Measurements from ENCODE around the gene PCDHA11.
"Not testable (repeated sequence)": the region's sequence is repeated elsewhere in the genome, so short reads cannot be mapped to it uniquely, and the experiment has no call there.

PCDHA11 gene

DNA sequence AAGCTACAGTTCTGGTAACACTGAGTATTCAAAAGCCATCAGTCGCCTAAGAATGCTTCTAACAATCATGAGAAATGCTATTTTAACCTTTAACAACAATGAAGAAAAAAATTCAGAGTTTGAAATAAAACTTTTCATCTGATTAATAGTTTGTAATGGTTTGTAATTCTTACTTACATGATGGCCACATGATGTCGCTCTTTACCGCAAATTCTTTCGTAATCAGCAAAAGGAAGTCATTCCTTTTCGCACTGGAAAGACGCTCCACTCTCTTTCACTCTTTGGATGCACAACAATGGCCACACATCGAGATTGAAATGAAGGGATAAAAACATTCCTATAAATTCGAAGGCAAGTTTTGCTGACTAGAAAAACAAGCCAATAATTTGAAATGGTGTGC is 34.8 kb upstream of the PCDHA11 start, which contains the start of gene PCDHA7:
Gene PCDHA7 (plus strand): TSS at position 277 of the 400 bp plus-strand sequence. CDS start 115 bp downstream, at position 392.
- no peak within 1 kb of the TSS for H3K4me3 ChIP-seq (ENCODE audit: low read depth, low read length)
- TF ChIP-seq, protein P1, sequence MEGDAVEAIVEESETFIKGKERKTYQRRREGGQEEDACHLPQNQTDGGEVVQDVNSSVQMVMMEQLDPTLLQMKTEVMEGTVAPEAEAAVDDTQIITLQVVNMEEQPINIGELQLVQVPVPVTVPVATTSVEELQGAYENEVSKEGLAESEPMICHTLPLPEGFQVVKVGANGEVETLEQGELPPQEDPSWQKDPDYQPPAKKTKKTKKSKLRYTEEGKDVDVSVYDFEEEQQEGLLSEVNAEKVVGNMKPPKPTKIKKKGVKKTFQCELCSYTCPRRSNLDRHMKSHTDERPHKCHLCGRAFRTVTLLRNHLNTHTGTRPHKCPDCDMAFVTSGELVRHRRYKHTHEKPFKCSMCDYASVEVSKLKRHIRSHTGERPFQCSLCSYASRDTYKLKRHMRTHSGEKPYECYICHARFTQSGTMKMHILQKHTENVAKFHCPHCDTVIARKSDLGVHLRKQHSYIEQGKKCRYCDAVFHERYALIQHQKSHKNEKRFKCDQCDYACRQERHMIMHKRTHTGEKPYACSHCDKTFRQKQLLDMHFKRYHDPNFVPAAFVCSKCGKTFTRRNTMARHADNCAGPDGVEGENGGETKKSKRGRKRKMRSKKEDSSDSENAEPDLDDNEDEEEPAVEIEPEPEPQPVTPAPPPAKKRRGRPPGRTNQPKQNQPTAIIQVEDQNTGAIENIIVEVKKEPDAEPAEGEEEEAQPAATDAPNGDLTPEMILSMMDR (IDR thresholded peaks at IDR 0.05; ENCODE audit: low read depth, low read length, missing control alignments) = no peak
- no peak for DNase-seq (ENCODE audit: low read depth)

DNA sequence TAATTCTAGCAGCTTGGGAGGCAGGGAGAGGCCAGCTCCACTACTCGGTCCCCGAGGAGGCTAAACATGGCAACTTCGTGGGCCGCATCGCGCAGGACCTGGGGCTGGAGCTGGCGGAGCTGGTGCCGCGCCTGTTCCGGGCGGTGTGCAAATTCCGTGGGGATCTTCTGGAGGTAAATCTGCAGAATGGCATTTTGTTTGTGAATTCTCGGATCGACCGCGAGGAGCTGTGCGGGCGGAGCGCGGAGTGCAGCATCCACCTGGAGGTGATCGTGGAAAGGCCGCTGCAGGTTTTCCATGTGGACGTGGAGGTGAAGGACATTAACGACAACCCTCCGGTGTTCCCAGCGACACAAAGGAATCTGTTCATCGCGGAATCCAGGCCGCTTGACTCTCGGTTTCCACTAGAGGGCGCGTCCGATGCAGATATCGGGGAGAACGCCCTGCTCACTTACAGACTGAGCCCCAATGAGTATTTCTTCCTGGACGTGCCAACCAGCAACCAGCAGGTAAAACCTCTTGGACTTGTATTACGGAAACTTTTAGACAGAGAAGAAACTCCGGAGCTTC is 34.2 kb upstream of the PCDHA11 start:
- H3K4me3 ChIP-seq (ENCODE audit: low read depth, low read length) = not testable (repeated sequence)

DNA sequence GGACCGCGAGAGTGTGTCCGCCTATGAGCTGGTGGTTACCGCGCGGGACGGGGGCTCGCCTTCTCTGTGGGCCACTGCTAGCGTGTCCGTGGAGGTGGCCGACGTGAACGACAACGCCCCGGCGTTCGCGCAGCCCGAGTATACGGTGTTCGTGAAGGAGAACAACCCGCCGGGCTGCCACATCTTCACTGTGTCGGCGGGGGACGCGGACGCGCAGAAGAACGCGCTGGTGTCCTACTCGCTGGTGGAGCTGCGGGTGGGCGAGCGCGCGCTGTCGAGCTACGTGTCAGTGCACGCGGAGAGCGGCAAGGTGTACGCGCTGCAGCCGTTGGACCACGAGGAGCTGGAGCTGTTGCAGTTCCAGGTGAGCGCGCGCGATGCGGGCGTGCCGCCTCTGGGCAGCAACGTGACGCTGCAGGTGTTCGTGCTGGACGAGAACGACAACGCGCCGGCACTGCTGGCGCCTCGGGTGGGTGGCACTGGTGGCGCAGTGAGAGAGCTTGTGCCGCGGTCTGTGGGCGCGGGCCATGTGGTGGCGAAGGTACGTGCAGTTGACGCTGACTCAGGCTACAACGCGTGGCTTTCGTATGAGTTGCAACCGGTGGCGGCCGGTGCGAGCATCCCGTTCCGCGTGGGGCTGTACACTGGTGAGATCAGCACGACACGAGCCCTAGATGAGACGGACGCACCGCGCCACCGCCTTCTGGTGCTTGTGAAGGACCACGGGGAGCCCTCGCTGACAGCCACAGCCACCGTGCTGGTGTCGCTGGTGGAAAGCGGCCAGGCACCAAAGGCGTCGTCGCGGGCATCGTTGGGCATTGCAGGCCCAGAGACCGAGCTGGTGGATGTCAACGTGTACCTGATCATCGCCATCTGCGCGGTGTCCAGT is 32.9 kb upstream of the PCDHA11 start:
- TF ChIP-seq, protein P1 (IDR thresholded peaks at IDR 0.05; ENCODE audit: low read depth, low read length, missing control alignments) = no peak
- DNase-seq (ENCODE audit: low read depth) = no peak
- H3K4me3 ChIP-seq (ENCODE audit: low read depth, low read length) = no peak overlapping the region

More for the DNA sequence above, 34.2 kb upstream of the PCDHA11 start:
- DNase-seq (ENCODE audit: low read depth) = not testable (repeated sequence)

DNA sequence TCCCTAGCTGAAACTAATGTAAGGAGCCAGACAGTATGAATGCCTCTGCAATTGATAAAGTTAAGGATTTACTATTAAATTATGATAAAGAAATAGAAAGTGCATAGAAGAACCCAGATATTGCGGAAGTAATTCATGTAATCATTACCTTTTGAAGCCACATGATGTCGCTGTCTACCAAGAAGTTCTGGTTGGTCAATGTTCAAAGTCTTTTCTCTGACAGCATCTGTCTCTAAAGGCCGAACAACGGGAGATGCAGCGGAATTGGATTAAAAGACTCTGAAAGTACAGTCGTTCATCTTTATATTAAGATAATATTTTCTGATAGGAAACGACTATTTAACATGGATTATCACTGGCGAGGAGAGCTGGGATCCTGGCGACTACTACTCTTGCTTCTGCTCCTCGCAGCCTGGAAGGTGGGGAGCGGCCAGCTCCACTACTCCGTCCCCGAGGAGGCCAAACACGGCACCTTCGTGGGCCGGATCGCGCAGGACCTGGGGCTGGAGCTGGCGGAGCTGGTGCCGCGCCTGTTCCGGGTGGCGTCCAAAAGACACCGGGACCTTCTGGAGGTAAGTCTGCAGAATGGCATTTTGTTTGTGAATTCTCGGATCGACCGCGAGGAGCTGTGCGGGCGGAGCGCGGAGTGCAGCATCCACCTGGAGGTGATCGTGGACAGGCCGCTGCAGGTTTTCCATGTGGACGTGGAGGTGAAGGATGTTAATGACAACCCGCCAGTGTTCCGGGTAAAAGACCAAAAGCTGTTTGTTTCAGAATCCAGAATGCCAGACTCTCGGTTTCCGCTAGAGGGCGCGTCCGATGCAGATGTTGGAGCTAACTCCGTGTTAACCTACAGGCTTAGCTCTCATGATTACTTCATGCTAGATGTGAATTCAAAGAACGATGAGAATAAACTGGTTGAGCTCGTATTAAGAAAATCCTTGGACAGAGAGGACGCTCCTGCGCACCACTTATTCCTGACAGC is 27.5 kb upstream of the PCDHA11 start, which contains the start of gene PCDHA8:
Gene PCDHA8 (plus strand): TSS at position 210 of the 985 bp plus-strand sequence. CDS start 135 bp downstream, at position 345.
- no peak for DNase-seq (ENCODE audit: low read depth)
- H3K4me3 ChIP-seq (ENCODE audit: low read depth, low read length) = no peak within 1 kb of the TSS
- TF ChIP-seq, protein P1 (IDR thresholded peaks at IDR 0.05; ENCODE audit: low read depth, low read length, missing control alignments) = no peak

DNA sequence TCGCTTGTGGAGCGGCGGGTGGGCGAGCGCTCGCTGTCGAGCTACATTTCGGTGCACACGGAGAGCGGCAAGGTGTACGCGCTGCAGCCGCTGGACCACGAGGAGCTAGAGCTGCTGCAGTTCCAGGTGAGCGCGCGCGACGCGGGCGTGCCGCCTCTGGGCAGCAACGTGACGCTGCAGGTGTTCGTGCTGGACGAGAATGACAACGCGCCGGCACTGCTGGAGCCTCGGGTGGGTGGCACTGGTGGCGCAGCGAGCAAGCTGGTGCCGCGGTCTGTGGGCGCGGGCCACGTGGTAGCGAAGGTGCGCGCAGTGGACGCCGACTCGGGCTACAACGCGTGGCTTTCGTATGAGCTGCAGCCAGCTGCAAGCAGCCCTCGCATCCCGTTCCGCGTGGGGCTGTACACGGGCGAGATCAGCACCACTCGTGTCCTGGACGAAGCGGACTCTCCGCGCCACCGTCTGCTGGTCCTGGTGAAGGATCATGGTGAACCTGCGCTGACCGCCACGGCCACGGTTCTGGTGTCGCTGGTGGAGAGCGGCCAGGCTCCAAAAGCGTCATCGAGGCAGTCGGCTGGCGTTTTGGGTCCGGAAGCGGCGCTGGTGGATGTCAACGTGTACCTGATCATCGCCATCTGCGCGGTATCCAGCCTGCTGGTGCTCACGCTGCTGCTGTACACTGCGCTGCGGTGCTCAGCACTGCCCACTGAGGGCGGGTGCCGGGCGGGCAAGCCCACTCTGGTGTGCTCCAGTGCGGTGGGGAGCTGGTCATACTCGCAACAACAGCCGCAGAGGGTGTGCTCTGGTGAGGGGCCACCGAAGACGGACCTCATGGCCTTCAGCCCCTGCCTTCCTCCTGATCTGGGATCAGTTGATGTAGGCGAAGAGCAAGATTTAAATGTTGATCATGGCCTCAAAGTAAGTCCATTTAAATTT is 25.7 kb upstream of the PCDHA11 start:
- H3K4me3 ChIP-seq (ENCODE audit: low read depth, low read length) = no peak overlapping the region
- no peak for DNase-seq (ENCODE audit: low read depth)
- TF ChIP-seq, protein P1 (IDR thresholded peaks at IDR 0.05; ENCODE audit: low read depth, low read length, missing control alignments) = no peak

DNA sequence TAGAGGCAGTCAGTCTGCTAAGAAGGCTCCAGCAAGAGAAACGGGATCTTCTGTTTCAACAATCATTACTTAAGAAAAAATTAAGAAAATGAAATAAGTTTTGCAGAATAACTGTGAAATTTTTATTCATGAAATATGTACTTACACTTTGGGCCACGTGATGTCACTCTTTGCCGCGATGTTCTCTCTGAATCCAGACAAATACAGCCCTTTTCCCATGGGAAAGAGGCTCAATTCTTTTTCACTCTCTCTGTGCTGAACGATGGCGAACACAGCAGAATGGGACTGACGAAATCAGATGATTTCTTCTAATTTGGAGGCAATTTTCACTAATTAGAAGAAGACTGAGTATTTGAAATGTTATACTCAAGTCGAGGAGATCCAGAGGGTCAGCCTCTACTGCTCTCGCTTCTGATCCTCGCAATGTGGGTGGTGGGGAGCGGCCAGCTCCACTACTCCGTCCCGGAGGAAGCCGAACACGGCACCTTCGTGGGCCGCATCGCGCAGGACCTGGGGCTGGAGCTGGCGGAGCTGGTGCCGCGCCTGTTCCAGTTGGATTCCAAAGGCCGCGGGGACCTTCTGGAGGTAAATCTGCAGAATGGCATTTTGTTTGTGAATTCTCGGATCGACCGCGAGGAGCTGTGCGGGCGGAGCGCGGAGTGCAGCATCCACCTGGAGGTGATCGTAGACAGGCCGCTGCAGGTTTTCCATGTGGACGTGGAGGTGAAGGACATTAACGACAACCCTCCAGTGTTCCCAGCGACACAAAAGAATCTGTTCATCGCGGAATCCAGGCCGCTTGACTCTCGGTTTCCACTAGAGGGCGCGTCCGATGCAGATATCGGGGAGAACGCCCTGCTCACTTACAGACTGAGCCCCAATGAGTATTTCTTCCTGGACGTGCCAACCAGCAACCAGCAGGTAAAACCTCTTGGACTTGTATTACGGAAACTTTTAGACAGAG is 20.3 kb upstream of the PCDHA11 start, which contains the start of gene PCDHA9:
Gene PCDHA9 (plus strand): TSS at position 244 of the 964 bp plus-strand sequence. CDS start 114 bp downstream, at position 358.
- DNase-seq (ENCODE audit: low read depth); H3K4me3 ChIP-seq (ENCODE audit: low read depth, low read length): not testable (repeated sequence)

DNA sequence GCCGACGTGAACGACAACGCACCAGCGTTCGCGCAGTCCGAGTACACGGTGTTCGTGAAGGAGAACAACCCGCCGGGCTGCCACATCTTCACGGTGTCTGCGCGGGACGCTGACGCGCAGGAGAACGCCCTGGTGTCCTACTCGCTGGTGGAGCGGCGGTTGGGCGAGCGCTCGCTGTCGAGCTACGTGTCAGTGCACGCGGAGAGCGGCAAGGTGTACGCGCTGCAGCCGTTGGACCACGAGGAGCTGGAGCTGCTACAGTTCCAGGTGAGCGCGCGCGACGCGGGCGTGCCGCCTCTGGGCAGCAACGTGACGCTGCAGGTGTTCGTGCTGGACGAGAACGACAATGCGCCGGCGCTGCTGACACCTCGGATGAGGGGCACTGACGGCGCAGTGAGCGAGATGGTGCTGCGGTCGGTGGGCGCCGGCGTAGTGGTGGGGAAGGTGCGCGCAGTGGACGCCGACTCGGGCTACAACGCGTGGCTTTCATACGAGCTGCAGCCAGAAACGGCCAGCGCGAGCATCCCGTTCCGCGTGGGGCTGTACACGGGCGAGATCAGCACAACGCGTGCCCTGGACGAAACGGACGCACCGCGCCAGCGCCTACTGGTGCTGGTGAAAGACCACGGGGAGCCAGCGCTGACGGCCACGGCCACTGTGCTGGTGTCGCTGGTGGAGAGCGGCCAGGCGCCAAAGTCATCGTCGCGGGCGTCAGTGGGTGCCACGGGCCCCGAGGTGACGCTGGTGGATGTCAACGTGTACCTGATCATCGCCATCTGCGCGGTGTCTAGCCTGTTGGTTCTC is 18.7 kb upstream of the PCDHA11 start:
- H3K4me3 ChIP-seq (ENCODE audit: low read depth, low read length); DNase-seq (ENCODE audit: low read depth): not testable (repeated sequence)
